Nephron progenitor cell (in vitro differentiated cells): ENCODE measurements around the gene DNAH2.
"Not testable (repeated sequence)": the region's sequence is repeated elsewhere in the genome, so short reads cannot be mapped to it uniquely, and the experiment has no call there.

Experiments used
- DNase-seq: peaks from one replicate; pipeline ENCODE4 v3.0.0; 2021
- H3K27ac Mint-ChIP-seq: 2 replicates; pipeline ENCODE4 v1.8.0; 2021; ENCODE audit warnings: mild to moderate bottlenecking, moderate library complexity, mixed read lengths
- H3K27me3 Mint-ChIP-seq: 2 replicates; pipeline ENCODE4 v1.8.0; 2021; ENCODE audit warnings: mild to moderate bottlenecking, low read depth, mixed read lengths; ENCODE audit not compliant: poor library complexity
- H3K36me3 Mint-ChIP-seq: 2 replicates; pipeline ENCODE4 v1.8.0; 2021; ENCODE audit warnings: low read depth, mixed read lengths
- H3K4me1 Mint-ChIP-seq: 2 replicates; pipeline ENCODE4 v1.8.0; 2021; ENCODE audit warnings: mixed read lengths
- H3K4me3 Mint-ChIP-seq: 2 replicates; pipeline ENCODE4 v1.8.0; 2021; ENCODE audit warnings: mild to moderate bottlenecking, moderate library complexity, mixed read lengths
- H3K9me3 Mint-ChIP-seq: 2 replicates; pipeline ENCODE4 v1.8.0; 2021; ENCODE audit warnings: mild to moderate bottlenecking, moderate library complexity, mixed read lengths
- CTCF ChIP-seq: fragments of 200-600 bp; sonication (generic); IDR thresholded peaks from 2 replicates; pipeline ENCODE4 v1.5.0; 2021; ENCODE audit warnings: antibody characterized with exemption

DNAH2 gene

DNA sequence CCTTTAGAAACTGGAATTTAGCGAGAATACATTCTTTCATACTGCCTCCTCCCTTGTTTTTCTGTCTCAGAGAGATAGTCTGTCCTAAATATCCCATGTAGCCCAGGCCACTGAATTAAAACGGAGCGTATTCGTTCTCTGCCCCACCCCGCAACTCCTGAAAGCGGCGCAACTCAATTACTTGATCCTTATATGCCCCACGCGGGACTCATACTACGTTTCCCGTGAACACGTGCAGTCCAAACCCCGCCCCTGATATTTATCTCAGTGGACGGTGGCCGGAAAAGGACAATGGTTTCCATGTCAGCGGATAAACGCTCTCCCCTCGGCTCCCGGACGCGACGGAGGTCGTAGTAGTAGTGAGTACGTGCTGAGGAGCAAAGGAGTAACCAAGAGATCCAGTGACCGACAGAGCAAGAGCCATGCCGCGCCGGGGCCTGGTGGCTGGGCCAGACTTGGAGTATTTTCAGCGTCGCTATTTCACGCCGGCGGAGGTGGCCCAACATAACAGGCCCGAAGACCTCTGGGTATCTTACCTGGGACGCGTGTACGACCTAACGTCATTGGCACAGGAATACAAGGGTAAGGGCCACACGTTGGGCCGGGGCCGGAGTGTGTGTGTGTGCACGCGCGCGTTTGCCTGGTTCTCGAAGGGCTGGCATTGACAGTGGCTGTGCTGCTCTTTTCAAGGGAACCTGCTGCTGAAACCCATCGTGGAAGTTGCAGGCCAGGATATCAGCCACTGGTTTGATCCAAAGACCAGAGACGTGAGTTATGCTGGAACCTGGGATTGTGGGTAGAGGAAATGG lies 140.4 kb downstream of the DNAH2 start, which contains the start of gene CYB5D1:
Gene CYB5D1 (plus strand): TSS at position 291 of the 809 bp plus-strand sequence. CDS start 132 bp downstream, at position 423.
- Mint-ChIP-seq H3K27ac (peak within 1 kb of the TSS; percentile 37), H3K4me1 (peaks cover 7% of the 10 kb centered on the region), H3K27me3 (peaks cover 5% of the 10 kb centered on the region), H3K4me3 (no peak within 1 kb of the TSS), H3K36me3 (peaks cover 16% of the 10 kb centered on the region), H3K9me3 (no peaks in the 10 kb centered on the region)
- no peak for TF ChIP-seq CTCF
- peak; percentile 77 for DNase-seq

DNA sequence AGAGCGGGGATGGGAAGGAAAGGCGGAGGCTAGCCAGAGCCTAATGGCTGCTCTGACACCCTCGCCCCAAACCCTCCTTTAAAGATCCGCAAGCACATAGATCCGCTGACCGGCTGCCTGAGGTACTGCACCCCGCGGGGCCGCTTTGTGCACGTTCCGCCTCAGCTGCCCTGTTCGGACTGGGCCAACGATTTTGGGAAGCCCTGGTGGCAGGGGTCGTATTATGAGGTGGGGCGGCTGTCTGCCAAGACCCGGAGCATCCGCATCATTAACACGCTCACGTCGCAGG lies 140.9 kb downstream of the DNAH2 start:
- Mint-ChIP-seq H3K4me1 (peaks cover 10% of the 10 kb centered on the region), H3K4me3 (no peak overlapping the region), H3K27me3 (peaks cover 5% of the 10 kb centered on the region), H3K36me3 (peaks cover 13% of the 10 kb centered on the region), H3K9me3 (no peaks in the 10 kb centered on the region), H3K27ac (peak overlapping the region; percentile 37)
- DNase-seq, result peak; percentile 70
- peak; percentile 53 for TF ChIP-seq CTCF

GRCh38 chr17:7859028-7859427 lies 141.5 kb downstream of the DNAH2 start:
- no peaks in the 10 kb centered on the region for H3K9me3 Mint-ChIP-seq
- H3K27me3 Mint-ChIP-seq, result peaks cover under 1% of the 10 kb centered on the region
- peaks cover 10% of the 10 kb centered on the region for H3K4me1 Mint-ChIP-seq
- peaks cover 8% of the 10 kb centered on the region for H3K36me3 Mint-ChIP-seq
- no peak overlapping the region for H3K4me3 Mint-ChIP-seq
- H3K27ac Mint-ChIP-seq, result peak overlapping the region; percentile 37
- no peak for TF ChIP-seq CTCF
- DNase-seq, result no peak

DNA sequence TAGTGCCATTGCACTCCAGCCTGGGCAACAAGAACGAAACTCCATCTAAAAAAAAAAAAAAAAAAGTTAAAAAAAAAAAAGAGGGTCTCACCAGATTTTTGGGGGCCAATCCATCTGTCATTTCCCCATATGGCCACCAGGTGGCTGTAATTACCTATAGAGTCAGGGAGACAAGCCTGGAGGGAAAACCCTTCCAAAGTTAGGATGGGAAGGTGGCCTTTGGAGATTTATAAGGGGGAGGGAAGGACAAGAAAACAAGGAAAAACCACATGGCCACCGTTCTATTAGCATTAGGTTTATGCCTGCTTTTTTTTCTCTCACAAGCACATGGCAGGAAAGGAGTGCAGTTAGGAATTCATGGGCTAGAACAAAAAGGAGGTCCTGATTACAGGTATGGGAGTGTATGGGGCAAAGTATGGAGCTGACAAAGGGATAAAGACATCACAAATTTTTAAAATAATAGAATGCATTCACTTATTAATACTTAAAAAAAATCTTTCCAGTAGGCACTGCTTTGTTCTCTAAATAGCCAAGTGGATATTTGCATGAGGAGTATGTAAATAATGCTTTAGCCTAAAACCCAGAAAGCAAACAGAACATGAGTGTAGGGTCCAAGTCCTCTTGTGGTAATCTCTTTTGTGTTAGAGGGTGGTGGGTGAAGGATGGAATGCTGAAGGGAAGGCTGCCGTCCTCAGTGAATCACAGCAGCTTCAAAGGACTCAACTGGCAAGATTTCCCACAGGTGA lies 145.3 kb downstream of the DNAH2 start:
- peaks cover 36% of the 10 kb centered on the region for H3K36me3 Mint-ChIP-seq
- DNase-seq, result peak; percentile 63
- peaks cover 11% of the 10 kb centered on the region for H3K9me3 Mint-ChIP-seq
- peaks cover under 1% of the 10 kb centered on the region for H3K27me3 Mint-ChIP-seq
- no peak overlapping the region for H3K4me3 Mint-ChIP-seq
- peak overlapping the region; percentile 7 for H3K27ac Mint-ChIP-seq
- TF ChIP-seq CTCF, result peak; percentile 72
- peaks cover 15% of the 10 kb centered on the region for H3K4me1 Mint-ChIP-seq

- not testable (repeated sequence) for H3K27ac Mint-ChIP-seq
Measured at GRCh38 chr17:7864384-7864783, 146.8 kb downstream of the DNAH2 start.

DNA sequence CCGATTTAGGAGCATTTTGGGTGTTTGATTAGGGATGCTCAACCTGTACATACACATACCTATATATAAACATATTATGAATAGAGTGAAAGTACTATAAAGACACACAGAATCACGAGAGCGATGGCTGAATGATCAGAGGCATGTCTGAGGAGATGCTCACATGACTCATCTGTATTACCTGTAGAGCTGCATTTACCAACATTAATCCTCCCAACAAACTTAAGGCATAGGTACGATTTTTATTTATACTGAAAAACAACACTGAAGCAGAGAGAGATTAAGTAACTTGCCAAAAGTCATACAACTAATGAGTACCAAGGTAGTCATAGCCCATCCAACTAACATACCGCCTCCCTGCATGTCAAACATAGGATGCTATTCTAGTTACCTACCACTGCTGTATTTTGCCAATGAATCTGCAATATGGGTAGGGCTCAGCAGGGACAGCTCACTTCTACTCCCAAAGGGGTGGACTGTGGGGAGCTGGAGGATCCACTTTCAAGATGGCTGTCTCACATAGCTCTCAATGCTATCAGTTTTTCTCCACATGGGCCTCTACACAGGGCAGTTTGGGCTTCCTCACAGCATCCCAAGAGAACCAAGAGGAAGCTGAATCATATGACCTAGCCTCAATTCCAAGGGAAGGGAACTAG lies 147.6 kb downstream of the DNAH2 start:
- DNase-seq, result no peak
- Mint-ChIP-seq H3K27ac (no peak overlapping the region), H3K9me3 (peaks cover 11% of the 10 kb centered on the region), H3K4me3 (no peak overlapping the region), H3K27me3 (peaks cover 4% of the 10 kb centered on the region), H3K4me1 (peaks cover 30% of the 10 kb centered on the region), H3K36me3 (peaks cover 33% of the 10 kb centered on the region)
- no peak for TF ChIP-seq CTCF

More at GRCh38 chr17:7864384-7864783, 146.8 kb downstream of the DNAH2 start:
- not testable (repeated sequence) for DNase-seq, H3K27me3 Mint-ChIP-seq, H3K4me3 Mint-ChIP-seq
- H3K9me3 Mint-ChIP-seq, result peaks cover 11% of the 10 kb centered on the region
- peaks cover 37% of the 10 kb centered on the region for H3K36me3 Mint-ChIP-seq
- peaks cover 24% of the 10 kb centered on the region for H3K4me1 Mint-ChIP-seq
